Measurements from ENCODE around the gene NCBP3.

The NCBP3 gene, protein sequence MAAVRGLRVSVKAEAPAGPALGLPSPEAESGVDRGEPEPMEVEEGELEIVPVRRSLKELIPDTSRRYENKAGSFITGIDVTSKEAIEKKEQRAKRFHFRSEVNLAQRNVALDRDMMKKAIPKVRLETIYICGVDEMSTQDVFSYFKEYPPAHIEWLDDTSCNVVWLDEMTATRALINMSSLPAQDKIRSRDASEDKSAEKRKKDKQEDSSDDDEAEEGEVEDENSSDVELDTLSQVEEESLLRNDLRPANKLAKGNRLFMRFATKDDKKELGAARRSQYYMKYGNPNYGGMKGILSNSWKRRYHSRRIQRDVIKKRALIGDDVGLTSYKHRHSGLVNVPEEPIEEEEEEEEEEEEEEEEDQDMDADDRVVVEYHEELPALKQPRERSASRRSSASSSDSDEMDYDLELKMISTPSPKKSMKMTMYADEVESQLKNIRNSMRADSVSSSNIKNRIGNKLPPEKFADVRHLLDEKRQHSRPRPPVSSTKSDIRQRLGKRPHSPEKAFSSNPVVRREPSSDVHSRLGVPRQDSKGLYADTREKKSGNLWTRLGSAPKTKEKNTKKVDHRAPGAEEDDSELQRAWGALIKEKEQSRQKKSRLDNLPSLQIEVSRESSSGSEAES

DNA sequence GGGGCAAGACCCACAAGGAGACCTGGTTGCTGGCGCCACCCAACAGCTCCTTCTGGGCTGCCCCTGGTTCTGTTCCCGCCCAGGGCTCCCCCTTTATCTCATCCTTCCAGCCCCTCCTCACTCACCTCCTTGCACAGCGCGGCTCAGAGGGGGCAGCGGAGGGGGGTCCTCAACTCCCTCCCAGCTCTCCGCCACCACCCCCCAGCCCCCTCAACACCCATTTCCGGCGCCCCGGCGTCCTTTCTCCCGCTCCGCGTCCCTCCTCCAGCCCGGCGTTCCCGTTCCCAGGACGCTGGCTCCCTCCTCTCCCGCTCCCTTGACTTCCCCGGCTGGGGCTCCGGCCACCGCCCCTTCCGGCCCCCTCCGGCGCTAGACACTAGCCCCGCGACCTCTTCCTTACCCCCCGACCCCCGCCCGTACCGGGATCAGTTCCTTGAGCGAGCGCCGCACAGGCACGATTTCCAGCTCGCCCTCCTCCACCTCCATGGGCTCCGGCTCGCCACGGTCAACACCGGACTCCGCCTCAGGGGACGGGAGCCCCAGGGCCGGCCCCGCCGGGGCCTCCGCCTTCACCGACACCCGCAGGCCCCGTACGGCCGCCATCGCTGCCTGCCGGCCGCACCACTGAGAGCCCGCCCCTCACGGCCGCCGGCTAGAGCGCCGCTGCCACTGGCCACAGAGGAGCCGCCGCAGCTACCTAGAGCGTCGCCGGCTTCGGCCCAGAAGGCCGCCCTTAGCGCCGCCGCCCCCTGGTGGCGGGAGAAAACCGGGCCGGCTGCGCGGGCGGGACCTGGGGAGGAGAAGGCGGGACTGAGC, at the start of gene NCBP3:
Gene NCBP3, minus strand, starts transcription at position 626 of the 816 bp plus-strand sequence. Its CDS starts 23 bp downstream, at position 603.
- TF ChIP-seq, protein P1, sequence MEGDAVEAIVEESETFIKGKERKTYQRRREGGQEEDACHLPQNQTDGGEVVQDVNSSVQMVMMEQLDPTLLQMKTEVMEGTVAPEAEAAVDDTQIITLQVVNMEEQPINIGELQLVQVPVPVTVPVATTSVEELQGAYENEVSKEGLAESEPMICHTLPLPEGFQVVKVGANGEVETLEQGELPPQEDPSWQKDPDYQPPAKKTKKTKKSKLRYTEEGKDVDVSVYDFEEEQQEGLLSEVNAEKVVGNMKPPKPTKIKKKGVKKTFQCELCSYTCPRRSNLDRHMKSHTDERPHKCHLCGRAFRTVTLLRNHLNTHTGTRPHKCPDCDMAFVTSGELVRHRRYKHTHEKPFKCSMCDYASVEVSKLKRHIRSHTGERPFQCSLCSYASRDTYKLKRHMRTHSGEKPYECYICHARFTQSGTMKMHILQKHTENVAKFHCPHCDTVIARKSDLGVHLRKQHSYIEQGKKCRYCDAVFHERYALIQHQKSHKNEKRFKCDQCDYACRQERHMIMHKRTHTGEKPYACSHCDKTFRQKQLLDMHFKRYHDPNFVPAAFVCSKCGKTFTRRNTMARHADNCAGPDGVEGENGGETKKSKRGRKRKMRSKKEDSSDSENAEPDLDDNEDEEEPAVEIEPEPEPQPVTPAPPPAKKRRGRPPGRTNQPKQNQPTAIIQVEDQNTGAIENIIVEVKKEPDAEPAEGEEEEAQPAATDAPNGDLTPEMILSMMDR (IDR thresholded peaks at IDR 0.05; ENCODE audit: low read depth, low read length), result peak; percentile 68

DNA sequence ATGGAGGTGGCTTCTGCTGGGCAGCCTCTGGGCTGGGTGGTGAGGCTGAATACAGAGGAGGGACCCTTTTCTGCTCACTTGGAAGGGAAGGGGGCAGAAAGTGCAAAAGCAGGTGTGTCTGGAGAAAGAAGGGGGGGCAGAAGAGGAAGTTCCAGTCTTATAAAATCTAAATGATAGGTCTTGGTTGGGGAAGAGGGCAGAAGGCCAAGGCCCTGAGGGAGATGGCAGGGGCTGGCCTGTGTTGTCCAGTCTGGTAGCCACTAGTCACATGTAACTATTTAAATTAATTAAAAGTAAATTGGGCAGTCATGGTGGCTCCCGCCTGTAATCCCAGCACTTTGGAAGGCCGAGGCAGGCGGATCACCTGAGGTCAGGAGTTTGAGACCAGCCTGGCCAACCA, 49.3 kb upstream of the NCBP3 start:
- no peak for DNase-seq (ENCODE audit: low read depth in 2 of 2)
- no peak overlapping the region for H3K4me3 ChIP-seq (replicated peaks in 1 of 2; ENCODE audit: low read depth in 2 of 2, low read length in 2 of 2)
- TF ChIP-seq, protein P1 (IDR thresholded peaks at IDR 0.05; ENCODE audit: low read depth, low read length), result no peak

More for the DNA sequence above, at the start of gene NCBP3:
- peak; percentile 93 to 97 for DNase-seq (ENCODE audit: low read depth in 2 of 2)
- peak within 1 kb of the TSS; percentile 92 to 99 for H3K4me3 ChIP-seq (replicated peaks in 1 of 2; ENCODE audit: low read depth in 2 of 2, low read length in 2 of 2)

DNA sequence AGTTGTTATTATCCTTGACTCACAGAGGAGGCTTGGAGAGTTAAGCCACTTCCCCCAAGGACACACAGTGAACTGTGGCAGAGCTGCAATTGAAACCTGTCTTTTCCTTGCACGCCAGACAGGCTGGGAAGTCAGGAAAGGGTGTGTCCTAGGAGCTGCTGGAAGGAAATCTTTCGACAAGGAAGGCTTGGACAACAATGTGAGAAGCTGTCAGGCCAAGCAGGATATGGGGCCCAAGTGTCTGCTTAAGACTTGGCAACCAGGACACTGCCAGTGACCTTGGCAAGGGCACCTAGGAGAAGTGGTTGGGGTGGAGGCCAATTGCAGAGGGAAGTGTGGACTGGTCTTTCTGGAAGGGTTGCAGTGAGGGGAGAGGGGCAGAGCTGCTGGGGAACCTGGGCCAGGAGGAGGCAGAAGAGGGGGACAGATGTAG, 48.9 kb upstream of the NCBP3 start:
- H3K4me3 ChIP-seq (replicated peaks in 1 of 2; ENCODE audit: low read depth in 2 of 2, low read length in 2 of 2), result no peak overlapping the region
- TF ChIP-seq, protein P1 (IDR thresholded peaks at IDR 0.05; ENCODE audit: low read depth, low read length), result no peak
- DNase-seq (ENCODE audit: low read depth in 2 of 2), result peak; percentile 41 to 81

DNA sequence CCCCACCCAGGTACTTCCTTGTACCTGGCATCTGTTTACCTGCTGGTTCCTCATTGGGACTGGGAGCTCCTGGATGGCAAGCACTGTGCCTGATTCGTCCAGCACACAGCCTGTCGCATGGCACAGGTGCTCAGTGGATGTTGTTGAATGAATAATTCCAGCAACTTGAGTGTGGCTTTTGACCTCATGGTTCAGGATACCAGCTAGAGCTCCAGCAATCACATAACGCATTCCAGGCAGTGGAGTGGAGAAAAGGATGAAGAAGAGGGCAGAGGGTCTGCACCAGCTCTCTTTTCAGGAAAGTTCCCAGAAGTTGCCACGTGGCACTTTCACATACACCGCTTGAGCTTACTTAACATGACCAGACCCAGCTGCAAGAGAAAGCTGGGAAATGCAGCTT, 48.1 kb upstream of the NCBP3 start:
- H3K4me3 ChIP-seq (replicated peaks in 1 of 2; ENCODE audit: low read depth in 2 of 2, low read length in 2 of 2), result no peak overlapping the region
- TF ChIP-seq, protein P1 (IDR thresholded peaks at IDR 0.05; ENCODE audit: low read depth, low read length), result no peak
- no peak for DNase-seq (ENCODE audit: low read depth in 2 of 2)

DNA sequence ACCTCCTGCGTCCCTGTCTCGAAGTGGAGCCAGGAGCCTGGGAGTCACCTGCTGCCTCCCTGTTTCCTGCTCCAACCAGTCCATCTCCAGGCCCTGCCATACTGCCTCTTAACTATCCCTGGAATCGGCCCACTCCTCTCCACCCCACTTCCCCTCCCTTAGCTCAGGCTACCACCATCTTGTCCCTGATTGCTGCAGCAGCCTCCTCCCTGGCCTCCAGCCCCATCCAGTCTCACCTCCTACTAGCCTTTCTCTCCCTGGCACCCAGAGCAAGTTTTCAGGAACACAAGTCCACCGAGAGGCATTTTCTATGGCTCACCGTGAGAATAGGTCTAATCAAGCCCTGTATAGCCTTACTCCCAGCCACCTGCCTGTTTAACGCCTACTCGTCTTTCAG, 47.7 kb upstream of the NCBP3 start:
- TF ChIP-seq, protein P1 (IDR thresholded peaks at IDR 0.05; ENCODE audit: low read depth, low read length), result no peak
- DNase-seq (ENCODE audit: low read depth in 2 of 2), result no peak
- H3K4me3 ChIP-seq (replicated peaks in 1 of 2; ENCODE audit: low read depth in 2 of 2, low read length in 2 of 2), result peak overlapping the region in 1 of 2 donors; percentile 41

DNA sequence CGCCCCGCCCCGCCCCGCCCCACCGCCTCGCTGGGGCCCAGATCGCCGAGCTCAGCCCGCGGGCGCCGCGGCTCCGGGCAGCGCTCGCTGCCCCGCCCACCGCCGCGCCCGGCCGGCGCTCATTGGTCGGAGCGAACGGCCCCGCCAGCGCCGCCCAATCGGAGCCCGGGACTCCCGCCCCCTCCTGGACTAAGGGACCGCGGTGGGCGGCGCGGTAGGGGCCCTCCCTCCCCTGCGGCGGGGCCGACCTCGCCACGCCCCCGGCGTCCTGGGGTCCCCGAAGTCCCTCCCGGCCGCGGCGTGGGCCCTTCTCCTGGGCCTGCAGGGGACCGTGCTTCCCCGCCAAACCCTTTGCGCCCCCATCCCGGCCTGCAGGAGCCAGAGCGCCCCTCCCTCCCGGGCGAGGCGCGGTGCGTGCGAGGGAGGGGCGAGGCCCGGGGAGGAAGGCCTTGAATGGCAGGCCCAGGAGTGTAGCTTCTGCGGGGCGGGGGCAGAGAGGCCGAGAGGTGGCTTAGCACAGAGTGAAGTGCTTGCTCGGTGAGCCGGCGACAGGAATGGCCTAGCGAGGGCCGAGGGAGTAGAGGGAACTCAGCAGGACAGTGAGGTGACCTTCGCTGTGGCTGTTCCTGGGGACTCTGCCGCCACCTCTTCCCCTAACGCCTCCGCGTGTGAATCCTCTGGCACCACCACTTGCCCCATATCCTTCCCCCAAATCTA, 47.1 kb upstream of the NCBP3 start, which contains the start of gene CAMKK1:
Gene CAMKK1, minus strand, starts transcription at position 51 of the 717 bp plus-strand sequence. CDS start 7,366 bp downstream, outside the sequence.
- TF ChIP-seq, protein P1 (IDR thresholded peaks at IDR 0.05; ENCODE audit: low read depth, low read length), result no peak
- peak within 1 kb of the TSS; percentile 61 to 64 for H3K4me3 ChIP-seq (replicated peaks in 1 of 2; ENCODE audit: low read depth in 2 of 2, low read length in 2 of 2)
- DNase-seq (ENCODE audit: low read depth in 2 of 2), result peak; percentile 74 to 84
